GM21526 (cell line): Measurements from ENCODE around the gene HEMGN.
A peak's percentile ranks its signal among the peaks of the same experiment; 100 is the strongest.

Experiments used
- ATAC-seq: cut with Tn5 transposase; IDR thresholded peaks from one replicate; pipeline ENCODE4 v1.9.1; 2021; ENCODE audit warnings: moderate library complexity; ENCODE audit not compliant: unreplicated experiment, low FRiP score

Gene HEMGN

DNA sequence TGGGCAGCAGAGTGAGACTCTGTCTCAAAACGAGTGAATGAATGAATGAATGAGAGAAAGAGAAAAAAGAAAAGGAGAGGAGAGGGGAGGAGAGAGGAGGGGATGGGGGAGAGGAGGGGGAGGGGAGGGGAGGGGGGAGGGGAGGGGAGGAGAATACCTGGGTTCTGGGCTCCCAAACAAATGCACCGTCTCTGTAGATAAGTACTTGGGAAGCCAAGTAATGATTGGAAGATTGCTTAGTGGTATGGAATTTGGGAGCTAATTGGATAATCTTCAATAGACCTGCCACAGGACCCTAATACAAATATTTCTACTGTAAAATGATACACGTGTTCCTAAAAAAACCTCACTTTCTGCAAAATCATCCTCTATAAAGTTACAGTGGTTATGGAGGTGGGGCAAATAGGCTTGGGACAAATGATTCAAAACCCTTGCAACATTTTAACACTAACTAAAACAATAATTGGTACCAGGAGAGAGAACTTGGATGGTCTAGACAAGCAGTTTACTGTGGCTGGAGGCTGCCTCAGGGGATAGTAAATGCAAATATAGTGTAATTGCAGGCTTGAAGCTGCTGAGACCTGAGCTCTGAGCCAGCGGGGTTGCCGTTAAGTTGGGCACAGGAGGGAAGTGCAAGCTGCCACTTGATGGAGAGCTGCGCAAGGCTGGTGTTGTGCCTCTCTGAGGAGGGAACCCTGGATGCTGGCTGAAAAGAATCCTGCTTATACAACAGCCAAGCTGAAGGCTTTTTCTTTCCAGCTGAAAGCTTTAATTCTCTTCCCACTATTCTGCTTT lies 3.5 kb downstream of the HEMGN start:
- no peak for ATAC-seq

DNA sequence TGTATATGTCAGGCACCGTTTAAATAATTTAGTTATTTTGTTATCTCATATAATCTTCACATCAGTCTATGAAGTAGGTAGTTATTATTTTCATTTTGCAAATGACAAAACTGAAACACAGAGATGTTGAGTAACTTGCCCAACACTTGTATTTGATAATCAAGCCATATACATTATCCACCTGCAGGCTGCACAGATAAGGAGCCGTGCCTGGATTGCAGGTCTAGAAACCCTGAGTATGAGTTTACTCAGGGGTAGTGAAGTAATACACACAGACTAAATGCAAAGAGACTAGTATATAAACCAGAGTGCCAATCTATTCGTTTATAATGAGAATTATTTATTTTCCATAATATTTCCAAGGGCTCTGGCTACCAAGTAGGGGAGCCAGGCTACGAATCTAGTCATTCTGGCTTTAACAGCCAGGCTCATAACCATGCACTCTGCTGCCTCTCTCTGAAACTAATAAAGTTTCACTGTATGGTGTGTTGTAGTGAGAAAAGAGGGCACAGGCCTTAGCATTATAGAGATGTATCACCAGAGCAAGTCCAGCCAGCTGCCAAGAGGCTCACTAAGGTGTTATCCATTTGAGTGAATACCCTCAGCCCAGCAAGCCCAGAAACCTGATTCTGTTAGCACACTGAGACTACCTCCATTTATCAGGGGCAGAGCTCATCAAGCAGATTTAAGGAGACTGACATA lies 4.5 kb downstream of the HEMGN start:
- no peak for ATAC-seq

DNA sequence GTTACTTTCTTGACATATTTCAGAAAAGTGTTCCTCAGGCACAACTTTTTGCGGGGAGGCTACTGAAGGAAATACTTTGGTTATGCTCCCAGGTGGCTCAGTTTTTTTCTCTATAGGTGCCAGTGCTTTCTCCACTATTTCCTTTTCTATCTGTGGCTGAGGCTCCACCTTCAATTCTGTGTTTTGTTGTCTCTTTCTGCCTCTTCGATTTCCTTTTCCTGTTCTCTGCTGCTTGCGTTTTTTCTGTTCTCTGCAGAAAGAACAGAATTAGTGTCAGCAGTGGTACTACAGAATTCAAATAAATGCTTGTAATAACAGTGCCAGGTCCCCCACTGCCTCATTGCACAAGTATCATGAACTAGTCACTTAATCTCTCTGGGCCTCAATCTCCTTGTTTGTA lies 7.0 kb downstream of the HEMGN start:
- ATAC-seq: no peak

DNA sequence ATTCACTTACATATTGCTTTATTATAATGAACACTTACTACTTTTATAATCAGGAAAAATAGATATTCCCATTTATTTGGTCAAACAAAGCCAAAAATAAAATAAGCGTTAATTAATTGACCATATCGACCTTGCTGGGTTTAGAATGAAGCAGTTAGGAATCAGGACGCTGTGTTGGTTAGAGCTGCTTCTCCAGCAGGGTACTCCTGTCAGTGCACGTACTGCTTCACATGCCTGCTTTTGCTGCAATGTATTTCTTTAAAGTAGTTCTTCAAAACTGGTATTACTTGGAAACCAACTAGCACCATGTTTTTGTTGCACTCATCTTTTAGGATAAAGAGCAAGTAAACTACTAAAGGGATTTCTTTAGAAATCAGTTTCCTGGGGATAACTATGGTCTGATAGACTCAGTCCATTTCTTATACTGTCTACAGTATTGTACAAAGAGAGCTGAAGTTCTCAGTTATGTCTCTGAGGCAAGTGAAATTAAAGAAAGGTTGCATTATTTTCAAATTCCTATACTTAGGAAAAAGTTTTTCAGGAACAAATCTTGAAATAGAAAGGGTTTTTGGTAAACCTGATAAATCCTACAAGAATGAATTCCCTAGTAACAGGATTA lies 8.9 kb downstream of the HEMGN start:
- ATAC-seq: no peak

DNA sequence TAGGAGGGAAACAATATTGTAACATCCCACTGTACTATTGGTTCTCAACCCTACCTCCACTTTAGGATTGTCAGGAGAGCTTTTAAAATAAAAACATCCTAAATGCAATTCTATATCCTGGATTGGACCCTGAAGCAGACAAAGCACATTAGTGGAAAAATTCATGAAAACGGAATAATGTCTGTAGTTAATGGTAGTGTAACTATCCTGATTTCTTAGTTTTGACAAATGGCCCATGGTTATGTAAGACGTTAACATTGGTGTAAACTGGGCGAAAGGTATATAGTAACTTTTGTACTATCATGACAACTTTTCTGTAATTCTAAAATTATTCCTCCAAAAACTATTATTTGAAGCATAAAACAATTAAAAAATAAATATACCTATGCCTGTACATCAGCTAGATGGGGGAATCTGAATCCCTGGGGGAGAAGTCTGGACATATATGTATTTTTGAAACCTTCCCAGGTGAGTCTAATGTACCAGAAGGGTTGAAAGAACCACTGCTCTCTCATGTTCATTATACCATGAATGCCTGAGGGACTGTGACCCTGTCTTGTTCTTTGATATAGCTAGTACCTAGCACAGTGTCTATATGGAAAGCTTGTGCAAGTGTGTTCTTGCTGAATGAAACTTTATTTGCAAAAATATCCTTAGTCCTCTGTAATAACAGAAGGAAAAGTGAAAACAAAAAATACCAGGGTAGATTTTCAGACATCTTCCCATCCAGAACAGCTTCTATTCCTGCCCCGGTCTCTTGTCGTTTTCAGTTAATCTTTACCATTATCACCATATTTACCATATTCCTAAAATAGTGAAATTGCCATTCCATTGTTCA lies 12.3 kb downstream of the HEMGN start:
- no peak for ATAC-seq

DNA sequence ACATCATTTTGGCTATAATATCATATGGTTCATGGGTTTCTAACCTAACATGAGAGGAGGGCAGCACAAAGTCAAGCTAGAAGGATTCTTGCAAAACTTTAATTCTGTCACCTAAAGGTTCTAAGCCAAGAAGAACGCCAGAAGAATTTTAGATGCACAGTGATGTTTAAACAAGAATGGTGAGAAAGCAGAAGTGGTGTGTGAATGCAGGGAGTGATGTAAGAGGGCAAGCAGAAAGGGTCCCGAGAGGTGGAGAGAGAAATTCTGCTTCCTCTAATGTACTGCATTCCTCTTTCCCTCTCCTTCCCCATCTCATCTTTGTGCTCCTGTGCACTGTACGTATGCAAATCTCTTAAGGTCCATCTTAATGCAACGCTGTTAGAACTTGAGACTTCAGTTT lies 13.6 kb downstream of the HEMGN start:
- ATAC-seq: no peak

DNA sequence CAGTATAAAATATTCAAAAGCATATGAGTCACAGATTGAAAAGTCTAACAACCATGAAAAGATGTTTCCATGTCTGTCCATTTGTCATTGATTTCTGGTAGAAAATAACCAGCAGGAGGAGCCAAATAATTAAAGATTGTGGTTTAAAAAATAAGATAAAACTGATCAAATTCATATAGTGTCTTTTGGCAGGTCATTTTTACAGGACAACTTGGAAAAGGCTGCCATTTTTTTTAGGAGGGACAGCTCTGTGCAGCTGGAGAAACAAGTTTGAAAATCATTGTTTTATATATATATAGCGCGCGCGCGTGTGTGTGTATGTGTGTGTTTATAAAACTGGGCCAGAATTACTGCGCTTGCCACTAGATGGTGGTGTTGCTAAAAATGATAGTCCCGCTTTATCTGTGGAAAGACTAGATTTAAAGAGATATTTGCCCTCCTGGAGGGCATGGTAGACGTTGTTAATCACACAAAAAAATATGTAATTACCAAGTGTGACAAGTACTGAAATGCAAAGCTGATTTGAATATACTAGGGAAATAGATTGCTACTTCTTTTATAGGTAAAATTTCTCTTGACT lies 14.4 kb downstream of the HEMGN start:
- ATAC-seq: peak; percentile 40

DNA sequence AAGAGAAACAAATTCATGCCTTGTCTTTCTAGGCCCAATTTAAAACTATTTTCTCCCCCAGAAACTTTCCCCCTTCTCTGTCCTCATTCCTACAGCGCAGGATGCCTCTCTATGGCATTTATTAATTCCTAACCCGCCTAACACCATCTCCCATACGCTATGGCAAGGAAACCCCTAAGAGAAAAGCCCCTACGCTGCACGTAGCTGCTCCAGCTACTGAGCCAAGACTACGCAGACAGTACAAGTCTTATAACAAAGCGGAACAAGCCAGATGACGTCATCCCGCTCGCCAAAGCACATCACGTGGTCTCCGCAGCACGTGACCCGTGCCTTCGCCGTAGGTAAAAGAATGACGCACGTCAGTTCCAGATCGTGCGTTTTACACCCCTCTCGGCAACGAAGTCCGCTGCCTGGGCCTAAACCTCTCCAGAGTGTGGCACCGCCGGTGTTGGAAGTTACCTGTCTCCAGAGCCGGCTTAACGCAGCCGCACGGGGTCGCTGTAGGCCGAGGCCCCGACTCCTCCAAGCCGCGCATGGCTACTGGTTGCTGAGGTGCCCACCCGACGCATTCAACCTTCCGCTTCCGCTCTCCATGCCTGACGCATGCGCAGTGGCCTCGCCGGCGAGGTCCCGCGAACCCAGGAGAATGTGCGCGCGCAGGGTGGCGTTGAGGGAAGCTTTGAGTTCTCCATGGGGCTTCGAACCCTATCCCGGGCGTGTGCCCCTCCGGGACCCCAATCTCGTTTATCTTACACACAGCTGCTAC lies 15.8 kb downstream of the HEMGN start, which contains the start of gene TRMO:
TSS of gene TRMO (minus strand) at position 542 of the 766 bp plus-strand sequence. CDS start at position 535, 7 bp downstream.
- peak; percentile 79 for ATAC-seq

DNA sequence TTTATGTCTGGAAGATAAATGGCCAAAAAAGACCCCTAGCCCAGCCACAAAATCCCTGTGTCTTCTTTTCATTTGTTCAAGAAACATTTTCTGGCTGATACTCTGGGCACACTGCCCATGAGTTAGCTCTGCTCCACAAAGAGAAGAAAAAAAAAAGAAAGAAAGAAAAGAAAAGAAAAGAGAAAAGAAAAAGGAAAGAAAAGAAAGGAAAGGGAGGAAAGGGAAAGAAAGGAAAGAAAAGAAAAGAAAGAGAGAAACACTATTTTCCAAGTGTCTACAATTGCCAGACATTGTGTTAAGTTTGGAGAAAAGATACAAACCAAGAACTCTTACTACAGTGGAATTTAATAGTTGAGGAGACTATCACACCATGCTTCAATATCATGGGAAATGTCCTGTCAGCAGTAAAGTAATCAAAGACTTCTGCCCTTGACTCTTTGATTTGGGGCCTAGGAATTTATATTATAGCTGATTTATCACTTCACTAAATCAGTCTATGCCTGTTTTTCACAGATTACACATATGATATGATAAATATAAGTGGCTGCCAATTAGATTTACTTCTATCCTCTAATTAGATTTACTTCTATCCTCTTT lies 18.7 kb downstream of the HEMGN start:
- no peak for ATAC-seq

DNA sequence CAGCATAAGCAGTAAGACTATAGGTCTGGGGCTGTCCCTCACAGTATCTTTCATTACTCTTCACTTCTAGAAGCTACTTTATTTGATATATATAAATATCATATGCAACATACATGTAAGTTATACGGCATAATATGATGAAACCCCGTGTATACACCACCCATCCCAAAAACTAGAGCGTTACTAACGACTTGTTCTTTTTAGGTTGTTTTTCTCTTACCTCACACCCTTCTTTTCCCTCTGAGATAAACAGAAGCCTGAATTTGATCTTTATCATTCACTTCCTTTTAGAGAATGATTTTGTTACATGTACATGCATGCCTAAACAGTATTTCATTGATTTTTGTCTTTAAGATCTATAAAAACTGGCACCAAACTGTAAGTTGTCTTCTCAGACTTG lies 19.4 kb downstream of the HEMGN start:
- no peak for ATAC-seq

DNA sequence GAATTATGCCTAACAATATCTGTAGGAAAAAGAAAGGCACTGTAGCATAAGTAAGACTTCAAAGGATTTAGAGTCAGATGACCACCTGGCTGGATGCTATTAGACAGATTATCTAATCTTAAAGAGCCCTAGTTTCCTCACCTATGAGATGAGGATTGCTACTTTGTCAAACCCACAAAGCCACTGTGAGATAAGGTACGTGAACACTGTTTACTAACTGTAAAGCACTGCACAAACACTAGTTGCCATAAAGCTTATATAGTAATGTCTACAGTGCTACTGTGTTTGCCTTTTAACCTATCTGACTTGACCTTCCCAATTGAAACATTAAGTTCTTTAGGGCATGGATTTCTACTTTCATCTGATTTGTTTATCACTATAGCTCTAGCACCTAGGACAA lies 26.0 kb downstream of the HEMGN start:
- no peak for ATAC-seq

DNA sequence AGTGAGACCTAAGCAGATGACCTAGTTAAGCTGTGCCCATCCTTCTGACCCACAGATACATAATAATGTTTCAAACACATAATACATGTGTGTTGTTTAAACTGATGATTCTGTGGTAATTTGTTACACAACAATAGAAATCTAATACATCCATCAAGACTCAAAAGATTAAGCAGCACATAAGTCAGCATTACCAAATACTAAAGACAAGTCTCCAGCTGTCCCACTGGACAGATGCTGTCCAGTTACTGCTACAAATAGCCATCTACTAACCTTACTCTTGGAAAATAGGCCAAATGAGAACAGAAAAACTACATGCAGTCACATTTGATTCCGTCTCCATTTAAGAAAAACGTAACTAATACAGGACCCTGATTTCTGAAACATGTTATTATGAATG lies 26.4 kb downstream of the HEMGN start:
- ATAC-seq: no peak

DNA sequence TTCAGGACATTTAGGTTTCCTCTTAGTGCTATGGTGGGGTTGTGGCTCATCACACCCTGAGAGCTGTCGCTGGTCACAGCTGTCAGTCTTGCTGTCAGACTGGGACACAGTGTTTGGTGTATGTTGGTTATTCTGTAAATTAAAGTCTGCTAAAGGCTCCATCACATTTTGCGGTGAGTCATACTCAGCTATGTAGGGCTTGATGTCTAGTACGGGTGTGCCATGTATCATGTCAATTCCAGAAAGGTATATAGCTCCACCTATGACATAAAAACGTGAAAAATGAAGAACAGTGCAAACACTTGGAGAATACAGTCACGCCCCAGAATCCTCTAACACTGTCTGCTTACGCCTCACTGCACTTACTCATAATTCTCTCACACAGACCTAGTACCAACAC lies 27.6 kb downstream of the HEMGN start:
- ATAC-seq: no peak

DNA sequence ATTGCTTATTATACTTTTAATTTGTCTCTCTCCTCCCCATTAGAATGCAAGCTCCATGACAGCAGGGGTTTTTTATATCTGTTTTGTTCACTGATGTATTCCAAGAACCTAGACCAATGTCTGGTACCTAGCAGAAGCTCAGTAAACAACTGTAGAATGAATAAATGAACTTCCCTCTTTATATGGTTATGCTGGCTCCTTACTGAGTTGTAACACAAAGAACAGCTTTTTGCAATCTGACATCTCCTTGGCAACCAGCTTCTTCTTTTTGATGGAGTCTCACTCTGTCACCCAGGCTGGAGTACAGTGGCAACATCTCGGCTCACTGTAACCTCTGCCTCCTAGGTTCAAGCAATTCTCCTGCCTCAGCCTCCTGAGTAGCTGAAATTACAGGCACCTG lies 29.3 kb downstream of the HEMGN start:
- no peak for ATAC-seq

DNA sequence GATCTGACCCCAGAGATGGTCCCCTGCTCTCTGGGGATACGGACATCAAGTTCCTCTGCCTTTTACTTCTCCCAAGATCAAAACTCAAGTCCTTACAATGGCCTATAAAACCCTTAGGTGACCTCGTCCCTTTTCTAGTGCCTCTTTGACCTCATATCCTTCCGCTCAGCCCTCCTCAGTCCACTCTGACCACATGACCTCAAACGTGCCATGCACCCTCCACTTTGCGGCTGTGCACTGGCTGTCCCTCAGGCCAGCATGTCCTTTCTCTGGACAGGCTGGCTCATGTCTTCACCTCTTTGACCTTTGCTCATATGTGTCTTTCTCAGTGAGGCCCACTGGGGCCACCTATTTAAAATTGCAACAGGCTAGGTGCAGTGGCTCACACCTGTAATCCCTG lies 30.3 kb downstream of the HEMGN start:
- ATAC-seq: no peak

DNA sequence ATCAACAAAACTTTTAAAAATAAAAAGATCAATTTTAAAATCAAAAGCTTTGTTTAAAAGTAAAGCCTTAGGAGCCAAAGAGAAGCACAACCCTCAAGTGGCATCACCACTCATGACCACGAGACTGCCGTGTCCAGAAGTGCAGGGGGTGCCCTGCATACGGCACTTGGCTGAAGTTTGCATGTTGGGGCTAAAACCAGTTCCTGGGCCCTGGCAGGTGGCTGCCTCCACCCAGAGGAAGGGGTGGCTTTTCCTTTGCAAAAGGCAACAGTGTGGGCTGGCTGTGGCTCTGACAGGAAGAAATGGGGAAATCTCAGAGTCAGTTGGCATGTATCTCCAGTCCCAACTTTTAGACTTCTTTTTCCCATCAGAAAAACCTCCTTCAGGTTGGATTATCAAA lies 30.9 kb downstream of the HEMGN start:
- ATAC-seq: no peak

DNA sequence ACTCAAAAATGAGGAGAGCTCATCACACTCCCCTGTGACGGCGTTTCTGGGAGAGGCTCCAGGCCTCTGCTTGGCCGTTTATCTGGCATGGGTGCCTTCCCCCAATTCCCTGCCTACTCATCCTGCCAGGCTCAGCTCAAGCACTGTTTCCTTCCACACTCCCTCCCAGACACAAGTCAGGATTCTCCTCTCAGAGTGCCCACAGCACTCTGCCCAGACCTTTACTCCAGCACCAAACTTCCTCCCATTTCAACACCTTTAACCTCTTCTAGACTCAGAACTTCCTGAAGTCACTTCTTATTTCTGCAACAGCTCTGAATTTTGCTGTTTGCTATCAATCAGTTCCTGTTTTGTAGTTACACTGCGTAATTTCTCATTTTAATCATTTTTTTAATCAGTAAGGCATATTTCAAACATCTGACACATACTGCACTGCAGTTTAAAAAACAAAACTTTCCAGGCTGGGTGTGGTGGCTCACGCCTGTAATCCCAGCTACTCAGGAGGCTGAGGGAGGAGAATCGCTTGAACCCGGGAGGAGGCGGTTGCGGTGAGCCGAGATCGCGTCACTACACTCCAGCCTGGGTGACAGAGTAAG lies 31.6 kb downstream of the HEMGN start:
- ATAC-seq: no peak

DNA sequence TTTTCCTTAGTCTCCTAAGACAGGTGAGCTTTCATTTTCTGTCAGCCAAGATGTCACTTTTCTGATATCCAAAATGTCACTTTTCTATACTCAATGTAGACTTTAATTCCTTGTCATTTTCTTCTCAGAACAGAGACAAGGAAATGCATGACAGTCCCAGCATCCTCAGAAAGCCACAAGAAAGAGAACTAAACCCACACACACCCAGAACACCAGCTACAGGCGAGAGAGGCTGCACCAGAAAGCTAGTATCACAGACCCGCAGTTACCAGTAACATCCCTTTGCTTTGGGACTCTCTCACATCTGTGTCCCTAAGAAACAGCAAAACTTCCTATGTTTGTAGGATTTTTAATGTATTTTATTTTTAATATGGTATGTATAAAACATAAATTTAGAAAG lies 32.7 kb downstream of the HEMGN start:
- ATAC-seq: no peak

DNA sequence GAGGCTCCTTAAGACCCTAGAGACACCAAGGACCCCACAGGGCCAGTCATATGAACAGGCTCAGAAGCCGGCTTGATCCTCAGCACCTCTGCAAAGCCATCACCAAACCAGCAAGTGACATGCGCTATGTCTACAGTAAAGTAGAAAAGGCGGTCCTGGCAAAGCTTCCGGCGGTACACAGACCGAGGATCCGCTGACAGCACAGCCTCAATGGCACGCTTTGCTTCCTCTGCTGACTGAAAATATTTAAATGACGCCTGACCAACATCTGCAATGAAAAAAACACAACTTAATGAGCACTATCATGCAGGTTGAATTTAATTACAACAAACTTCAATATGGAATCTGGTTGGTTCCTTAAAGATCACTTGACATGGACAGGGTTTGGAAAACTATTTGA lies 33.2 kb downstream of the HEMGN start:
- no peak for ATAC-seq
